ENCODE results near the gene TNIP2. TPM values are rescaled to one million over a fixed set of nuclear protein-coding genes. Genes with fewer than 3 reads are reported as not detected.

The TNIP2 gene
- total RNA-seq, 1 experiment from 2014 or later = 41.0 TPM

GRCh38 chr4:2786152-2786671, 30.1 kb upstream of the TNIP2 start:
- ChIA-PET CTCF (interaction anchor here (0.8 kb wide), 1 partner anchor 22 kb away, joined by 3 read pairs; no protein-coding TSS in a partner anchor), POLR2A (interaction anchor here (0.7 kb wide), 1 partner anchor 44 kb away, joined by 3 read pairs; no protein-coding TSS in a partner anchor), RAD21 (ENCODE audit: low non-redundant PET in 1 of 2, low total read pairs in 2 of 2, uncharacterized antibody in 2 of 2, unreplicated experiment in 2 of 2) (no interaction called here)
- Histone ChIP-seq H2AFZ (ENCODE audit: low read depth, low read length, poor library complexity, severe bottlenecking) (no peak overlapping the region), H3K4me2 (ENCODE audit: low read length) (no peak overlapping the region), H3K9me2 (ENCODE audit: insufficient read depth) (no peaks in the 10 kb centered on the region), H3K9me3 (ENCODE audit: control insufficient read depth in 1 of 2, insufficient read depth in 1 of 2, low read depth in 1 of 2, low read length in 2 of 2) (no peaks in the 10 kb centered on the region), H4K20me1 (ENCODE audit: insufficient read depth) (no peaks in the 10 kb centered on the region), H3K4me3 (replicated peaks in 1 of 2; ENCODE audit: low read depth in 1 of 2, low read length in 2 of 2) (no peak overlapping the region), H3K4me1 (ENCODE audit: control insufficient read depth in 1 of 2, insufficient read depth in 2 of 2, low read length in 2 of 2) (peaks cover 0 to 6% of the 10 kb centered on the region in 2 experiments; a peak in 1 of 4 replicates), H3K79me2 (ENCODE audit: insufficient read depth, low read length) (no peaks in the 10 kb centered on the region), H3K9ac (ENCODE audit: low read length) (no peak overlapping the region), H3K36me3 (ENCODE audit: control insufficient read depth in 1 of 2, insufficient read depth in 2 of 2, low read length in 2 of 2) (no peaks in the 10 kb centered on the region), H3K27me3 (ENCODE audit: insufficient read depth, low read length) (no peaks in the 10 kb centered on the region), H3K27ac (ENCODE audit: low read depth, low read length) (no peak overlapping the region)
- no peak for DNase-seq (ENCODE audit: low read depth, low spot score)
- no TSS peak for BruUV-seq (replicated peaks)
- no peak for TF ChIP-seq RAD21 (IDR thresholded peaks at IDR 0.05; ENCODE audit: low read depth)
- TF ChIP-seq CEBPB (IDR thresholded peaks at IDR 0.05; ENCODE audit: low read depth) = no peak
- no peak for TF ChIP-seq EZH2phosphoT487 (IDR thresholded peaks at IDR 0.05; ENCODE audit: borderline replicate concordance)
- TF ChIP-seq ZNF274 (IDR thresholded peaks at IDR 0.05; ENCODE audit: low read depth, low read length) = no peak
- no peak for TF ChIP-seq SRF (IDR thresholded peaks at IDR 0.05; ENCODE audit: low read depth)
- TF ChIP-seq MAX (IDR thresholded peaks at IDR 0.05) = no peak
- no peak for TF ChIP-seq ELF1 (IDR thresholded peaks at IDR 0.05; ENCODE audit: borderline replicate concordance, low read depth)
- no peak for TF ChIP-seq POLR2A (IDR thresholded peaks at IDR 0.05; ENCODE audit: borderline replicate concordance, extremely low read depth, insufficient read depth, insufficient read length)
- no peak for TF ChIP-seq ZBTB33 (IDR thresholded peaks at IDR 0.05; ENCODE audit: extremely low read depth, insufficient replicate concordance, low read length)
- TF ChIP-seq EZH2 (IDR thresholded peaks at IDR 0.05) = no peak
- no peak for TF ChIP-seq ZFX (IDR thresholded peaks at IDR 0.05)
- no peak for TF ChIP-seq FOSL1 (IDR thresholded peaks at IDR 0.05; ENCODE audit: low read depth)
- ATAC-seq = no peak
- intact Hi-C loops (cut with micrococcal nuclease) = no loop called here

All from HCT116 (cell line).